Measurements from ENCODE around the gene DAB1.

DAB1 gene

DNA sequence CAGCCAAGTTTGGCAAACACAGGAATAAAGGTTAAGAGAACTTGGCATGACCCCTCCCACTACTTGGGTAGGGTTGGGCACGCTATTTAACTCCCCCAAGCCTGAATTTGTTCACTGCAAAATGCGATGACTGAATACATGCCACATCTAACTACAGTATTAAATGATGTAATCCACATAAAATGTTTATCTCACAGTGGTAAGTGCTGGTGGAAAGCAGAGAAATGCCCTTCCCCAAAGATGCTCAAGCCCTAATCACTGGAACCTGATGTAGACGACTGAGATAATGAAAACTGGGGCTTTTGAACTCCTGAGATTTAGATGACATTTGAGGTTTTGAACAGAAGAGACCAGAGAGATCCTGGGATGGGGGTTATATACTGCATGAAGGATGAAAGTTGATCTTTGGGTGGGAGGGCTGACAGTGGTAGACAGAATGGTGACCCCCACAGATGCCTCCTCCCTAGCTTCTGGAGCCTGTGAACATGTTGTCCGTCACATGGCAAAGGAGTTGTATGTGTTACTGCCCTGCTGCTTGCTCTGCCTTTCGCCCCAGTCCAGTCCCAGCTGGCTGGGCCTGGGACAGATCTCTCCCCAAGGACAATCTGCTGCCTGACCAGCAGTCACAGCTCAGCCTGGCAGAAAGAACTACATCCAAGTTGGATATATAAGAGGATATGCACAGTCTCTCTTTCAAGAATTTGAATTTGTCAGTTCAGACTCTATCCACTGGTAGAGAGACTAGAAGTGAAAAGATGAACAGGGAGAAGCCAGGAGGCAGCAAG lies 120.9 kb downstream of the DAB1 start:
- no peak overlapping the region for H3K27ac Mint-ChIP-seq

DNA sequence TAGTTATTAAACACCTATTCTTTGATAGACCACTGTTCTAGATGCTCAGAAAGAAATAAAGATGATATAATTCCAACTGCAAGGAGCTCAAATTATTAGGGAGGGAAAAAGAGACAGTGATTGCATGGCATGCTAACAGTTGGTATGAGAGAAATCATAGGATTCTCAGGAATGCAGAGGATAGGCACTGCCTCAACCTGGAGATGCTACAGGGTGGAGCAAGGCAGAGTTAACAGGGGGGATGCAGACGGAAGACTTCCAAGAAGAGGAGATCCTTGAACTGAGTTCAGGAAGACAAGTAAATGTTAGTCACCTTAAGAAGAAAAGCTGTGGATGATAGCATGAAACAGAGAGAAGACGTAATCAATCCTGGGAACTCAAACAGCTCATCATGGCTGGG lies 123.7 kb downstream of the DAB1 start:
- H3K4me3 Mint-ChIP-seq = no peak overlapping the region
- H3K27me3 Mint-ChIP-seq = peaks cover 4% of the 10 kb centered on the region
- DNase-seq (no peak), ATAC-seq (no peak)
- no peak overlapping the region for H3K27ac Mint-ChIP-seq
- no peaks in the 10 kb centered on the region for H3K36me3 Mint-ChIP-seq (ENCODE audit: low read depth)
- H3K9me3 Mint-ChIP-seq = no peaks in the 10 kb centered on the region
- no peaks in the 10 kb centered on the region for H3K4me1 Mint-ChIP-seq

More for the DNA sequence above, 120.9 kb downstream of the DAB1 start:
- Mint-ChIP-seq H3K36me3 (ENCODE audit: low read depth) (no peaks in the 10 kb centered on the region), H3K27me3 (no peaks in the 10 kb centered on the region), H3K9me3 (peaks cover 9% of the 10 kb centered on the region), H3K4me3 (no peak overlapping the region), H3K4me1 (peaks cover 9% of the 10 kb centered on the region)
- DNase-seq (no peak), ATAC-seq (no peak)

DNA sequence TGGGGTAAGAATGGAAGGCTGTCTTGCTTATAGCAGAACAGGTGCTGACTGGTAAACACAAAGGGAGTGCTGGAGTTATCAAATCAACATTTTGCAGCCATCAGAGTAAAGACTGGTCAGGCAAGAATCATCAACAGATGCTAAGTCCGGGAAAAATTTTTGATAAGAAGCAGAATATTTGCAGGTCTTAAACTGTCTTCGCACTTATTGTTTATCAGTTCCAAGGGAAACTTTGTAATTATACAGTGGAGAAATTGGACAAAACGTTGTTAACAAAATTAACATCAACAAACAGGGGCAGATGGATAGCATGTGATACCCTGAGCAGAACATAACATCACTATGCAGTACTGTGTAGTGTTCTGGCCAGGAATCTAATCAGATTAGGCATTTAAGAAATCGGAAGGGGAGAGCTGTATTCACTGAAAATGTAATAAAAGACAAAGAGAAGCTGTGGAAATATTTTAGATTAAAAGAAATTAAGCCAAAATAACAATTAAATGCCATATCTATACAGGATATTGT lies 127.1 kb downstream of the DAB1 start:
- DNase-seq (no peak), ATAC-seq (no peak)
- no peak overlapping the region for H3K4me3 Mint-ChIP-seq
- no peaks in the 10 kb centered on the region for H3K4me1 Mint-ChIP-seq
- H3K27ac Mint-ChIP-seq = no peak overlapping the region
- H3K36me3 Mint-ChIP-seq (ENCODE audit: low read depth) = no peaks in the 10 kb centered on the region
- H3K9me3 Mint-ChIP-seq = no peaks in the 10 kb centered on the region
- H3K27me3 Mint-ChIP-seq = peaks cover 4% of the 10 kb centered on the region

DNA sequence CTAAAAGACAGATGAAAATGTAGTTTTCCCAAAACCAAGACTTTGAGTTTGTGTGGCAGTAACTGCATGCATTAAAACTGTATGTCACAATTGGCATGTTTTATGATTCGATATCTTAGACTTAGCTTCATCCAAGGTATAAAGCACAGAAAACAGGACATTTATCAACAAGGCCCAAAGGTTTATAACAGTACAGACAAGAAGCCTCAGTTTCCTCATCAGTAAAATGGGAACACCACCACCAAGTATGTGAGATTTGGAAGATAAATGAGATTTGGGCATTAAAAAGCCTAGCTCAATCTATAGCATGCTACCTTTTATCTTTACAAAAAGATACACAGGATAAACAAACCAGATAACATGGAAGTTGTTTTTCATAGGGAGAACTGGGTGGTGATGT lies 128.5 kb downstream of the DAB1 start:
- ATAC-seq (no peak), DNase-seq (no peak)
- Mint-ChIP-seq H3K36me3 (ENCODE audit: low read depth) (no peaks in the 10 kb centered on the region), H3K4me1 (no peaks in the 10 kb centered on the region), H3K4me3 (no peak overlapping the region), H3K27ac (no peak overlapping the region), H3K9me3 (no peaks in the 10 kb centered on the region), H3K27me3 (peaks cover 4% of the 10 kb centered on the region)

DNA sequence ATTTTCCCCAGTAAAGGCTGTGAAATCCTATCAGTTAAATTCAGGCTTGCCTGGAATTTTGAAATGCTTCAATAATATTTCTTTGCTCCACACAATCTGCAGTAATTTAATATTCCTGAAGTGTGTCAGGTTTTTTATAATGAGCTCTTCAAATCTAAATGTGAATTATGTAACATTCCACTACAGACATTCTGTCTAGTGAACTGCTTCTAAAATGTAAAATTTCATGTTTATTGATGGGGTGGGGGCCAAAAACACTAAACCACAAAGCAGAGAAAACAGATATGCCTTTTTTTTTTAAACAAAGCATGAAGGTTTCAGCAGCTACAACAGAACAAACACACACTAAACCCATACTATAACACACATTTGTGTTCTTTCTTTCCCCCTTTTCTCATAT lies 129.7 kb downstream of the DAB1 start:
- H3K27me3 Mint-ChIP-seq = peaks cover 8% of the 10 kb centered on the region
- H3K36me3 Mint-ChIP-seq (ENCODE audit: low read depth) = no peaks in the 10 kb centered on the region
- ATAC-seq (no peak), DNase-seq (no peak)
- H3K9me3 Mint-ChIP-seq = no peaks in the 10 kb centered on the region
- H3K4me3 Mint-ChIP-seq = no peak overlapping the region
- H3K27ac Mint-ChIP-seq = no peak overlapping the region
- no peaks in the 10 kb centered on the region for H3K4me1 Mint-ChIP-seq

DNA sequence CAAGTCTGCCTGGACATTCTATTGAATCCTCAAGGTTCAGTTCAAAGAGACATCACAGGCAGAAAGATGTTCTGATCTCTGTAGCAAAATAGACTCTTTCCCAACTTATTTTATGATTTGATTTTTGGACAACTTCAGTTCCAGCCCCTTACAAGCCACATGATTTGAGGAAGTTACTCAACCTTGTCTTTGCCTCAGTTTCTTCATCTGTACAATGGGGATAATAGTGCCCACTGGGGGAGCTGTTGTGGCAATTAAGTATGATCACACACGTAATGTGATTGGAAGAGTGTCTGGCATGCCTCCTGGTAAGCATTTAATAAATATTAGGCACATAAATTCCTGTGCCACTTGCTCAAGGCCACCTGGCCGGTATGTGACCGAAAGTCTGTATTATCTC lies 130.6 kb downstream of the DAB1 start:
- ATAC-seq = no peak
- H3K9me3 Mint-ChIP-seq = no peaks in the 10 kb centered on the region
- H3K4me3 Mint-ChIP-seq = no peak overlapping the region
- no peaks in the 10 kb centered on the region for H3K4me1 Mint-ChIP-seq
- H3K27ac Mint-ChIP-seq = no peak overlapping the region
- H3K27me3 Mint-ChIP-seq = peaks cover 11% of the 10 kb centered on the region
- DNase-seq = no peak
- no peaks in the 10 kb centered on the region for H3K36me3 Mint-ChIP-seq (ENCODE audit: low read depth)

DNA sequence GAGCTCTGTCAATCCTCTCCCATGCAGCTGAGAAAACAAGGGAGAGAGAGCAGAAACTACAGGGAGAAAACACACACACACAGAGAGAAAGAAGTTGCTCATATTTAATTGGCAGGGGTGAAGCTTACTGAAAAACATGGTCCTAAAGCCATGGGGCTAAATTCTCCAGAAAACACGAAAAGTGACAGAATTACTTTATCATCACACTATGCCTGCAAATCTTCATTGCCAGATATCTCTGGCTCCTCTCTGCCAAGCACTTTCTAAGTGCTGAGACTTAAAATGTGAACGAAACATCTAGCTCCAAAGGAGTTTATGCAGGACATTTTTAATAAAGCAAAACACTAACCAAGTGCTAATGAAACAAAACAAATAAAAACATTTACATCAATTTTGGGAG lies 134.1 kb downstream of the DAB1 start:
- Mint-ChIP-seq H3K4me1 (no peaks in the 10 kb centered on the region), H3K27me3 (peaks cover 13% of the 10 kb centered on the region), H3K27ac (no peak overlapping the region), H3K36me3 (ENCODE audit: low read depth) (no peaks in the 10 kb centered on the region), H3K9me3 (no peaks in the 10 kb centered on the region), H3K4me3 (no peak overlapping the region)
- ATAC-seq (no peak), DNase-seq (no peak)

DNA sequence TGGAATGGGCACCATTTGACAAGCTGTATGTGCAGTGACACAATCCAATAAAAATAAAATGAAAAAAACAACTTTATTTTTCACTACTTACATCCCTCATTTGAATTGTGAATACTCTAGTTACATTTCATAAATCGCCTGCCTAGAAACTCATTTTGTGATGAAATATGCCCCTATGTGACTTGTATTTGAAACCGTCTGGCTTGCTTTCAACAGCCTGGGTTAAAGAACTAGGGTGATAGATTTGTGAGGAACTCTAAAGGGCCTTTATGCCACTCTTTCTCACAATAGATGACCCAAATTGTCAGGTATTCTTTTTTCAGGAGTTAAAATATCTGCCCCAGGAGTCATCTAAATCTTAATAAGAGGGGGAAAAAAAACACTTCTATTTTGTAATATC lies 137.9 kb downstream of the DAB1 start:
- no peaks in the 10 kb centered on the region for H3K4me1 Mint-ChIP-seq
- no peak for ATAC-seq
- no peaks in the 10 kb centered on the region for H3K36me3 Mint-ChIP-seq (ENCODE audit: low read depth)
- no peak overlapping the region for H3K27ac Mint-ChIP-seq
- no peaks in the 10 kb centered on the region for H3K9me3 Mint-ChIP-seq
- no peak for DNase-seq
- no peak overlapping the region for H3K4me3 Mint-ChIP-seq
- peaks cover 13% of the 10 kb centered on the region for H3K27me3 Mint-ChIP-seq

DNA sequence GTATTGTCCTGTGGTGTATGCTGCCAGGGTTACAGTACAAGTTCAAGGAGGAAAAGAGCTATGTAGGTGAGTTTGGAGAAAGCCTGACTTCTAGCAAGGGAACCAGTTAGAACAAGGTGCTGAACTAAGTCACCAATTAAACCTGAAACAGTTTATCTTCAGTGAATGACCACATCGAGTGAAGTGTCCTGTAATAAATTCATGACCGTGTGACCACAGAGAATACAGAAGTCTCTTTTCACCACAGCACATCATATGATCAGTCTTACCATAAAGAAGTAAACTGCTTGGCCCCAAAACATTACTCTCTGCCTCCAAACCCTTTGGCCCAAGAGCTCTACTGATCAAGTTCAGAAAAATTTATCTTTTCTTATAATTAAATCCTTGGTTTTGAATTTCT lies 141.4 kb downstream of the DAB1 start:
- no peaks in the 10 kb centered on the region for H3K4me1 Mint-ChIP-seq
- DNase-seq (no peak), ATAC-seq (no peak)
- H3K9me3 Mint-ChIP-seq = no peaks in the 10 kb centered on the region
- no peak overlapping the region for H3K4me3 Mint-ChIP-seq
- H3K36me3 Mint-ChIP-seq (ENCODE audit: low read depth) = no peaks in the 10 kb centered on the region
- peaks cover 4% of the 10 kb centered on the region for H3K27me3 Mint-ChIP-seq
- no peak overlapping the region for H3K27ac Mint-ChIP-seq

DNA sequence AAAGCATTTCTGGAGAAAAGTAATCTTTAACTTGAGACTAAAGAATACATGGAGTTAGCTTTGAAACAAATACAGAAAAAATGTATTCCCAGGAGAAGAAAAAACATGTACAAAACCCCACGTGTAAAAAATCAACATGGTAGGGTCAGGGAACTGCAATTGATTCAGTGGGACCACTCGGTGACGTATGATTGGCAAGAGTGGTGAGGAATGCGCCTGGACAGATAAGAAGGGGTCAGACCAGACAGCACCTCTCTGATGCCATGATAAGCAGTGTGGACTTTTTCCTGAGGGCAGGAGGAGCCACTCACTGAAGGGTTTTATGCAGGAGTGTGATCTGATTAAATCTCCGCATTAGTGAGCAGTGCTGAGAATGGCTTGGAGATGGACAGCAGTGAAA lies 142.5 kb downstream of the DAB1 start:
- H3K9me3 Mint-ChIP-seq = no peaks in the 10 kb centered on the region
- H3K27ac Mint-ChIP-seq = no peak overlapping the region
- ATAC-seq (no peak), DNase-seq (no peak)
- no peaks in the 10 kb centered on the region for H3K4me1 Mint-ChIP-seq
- H3K36me3 Mint-ChIP-seq (ENCODE audit: low read depth) = no peaks in the 10 kb centered on the region
- H3K27me3 Mint-ChIP-seq = peaks cover 4% of the 10 kb centered on the region
- no peak overlapping the region for H3K4me3 Mint-ChIP-seq

DNA sequence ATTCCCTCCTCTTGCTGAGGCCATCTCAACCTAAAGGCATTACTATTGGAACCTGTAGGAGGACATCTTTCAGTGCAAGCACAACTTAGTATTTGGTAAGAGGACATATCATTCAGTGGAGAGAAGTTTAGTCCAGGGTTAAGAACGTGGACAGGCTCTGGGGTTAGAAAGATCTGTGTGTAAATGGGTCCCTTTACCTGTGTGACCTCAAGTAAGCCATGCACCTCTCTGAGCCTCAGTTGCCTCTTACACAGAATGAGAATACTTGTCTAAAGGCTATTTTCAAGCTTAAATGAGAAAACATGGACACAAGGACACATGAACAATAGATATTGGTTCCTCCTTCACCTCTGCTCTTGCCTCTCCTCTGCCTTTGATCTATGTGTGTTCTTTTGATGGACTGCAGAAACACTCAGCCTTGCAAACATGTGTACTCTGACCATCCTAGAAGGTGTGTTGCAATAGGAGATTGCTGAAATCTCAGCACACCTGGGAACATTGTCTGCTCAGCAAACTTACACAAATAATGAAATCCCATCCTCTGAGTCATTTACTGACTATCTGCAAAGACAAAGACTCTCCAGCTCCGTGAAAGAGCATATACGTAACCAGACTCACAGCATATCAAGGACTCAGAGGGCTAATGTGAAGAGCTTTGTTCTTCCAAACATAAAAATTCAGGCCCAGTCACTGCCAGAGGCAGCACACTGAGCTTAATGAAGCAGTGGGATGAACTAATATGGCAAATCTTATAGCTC lies 143.8 kb downstream of the DAB1 start:
- no peak for DNase-seq
- H3K9me3 Mint-ChIP-seq = no peaks in the 10 kb centered on the region
- no peak overlapping the region for H3K4me3 Mint-ChIP-seq
- ATAC-seq = no peak
- no peaks in the 10 kb centered on the region for H3K36me3 Mint-ChIP-seq (ENCODE audit: low read depth)
- no peak overlapping the region for H3K27ac Mint-ChIP-seq
- H3K27me3 Mint-ChIP-seq = no peaks in the 10 kb centered on the region
- no peaks in the 10 kb centered on the region for H3K4me1 Mint-ChIP-seq

DNA sequence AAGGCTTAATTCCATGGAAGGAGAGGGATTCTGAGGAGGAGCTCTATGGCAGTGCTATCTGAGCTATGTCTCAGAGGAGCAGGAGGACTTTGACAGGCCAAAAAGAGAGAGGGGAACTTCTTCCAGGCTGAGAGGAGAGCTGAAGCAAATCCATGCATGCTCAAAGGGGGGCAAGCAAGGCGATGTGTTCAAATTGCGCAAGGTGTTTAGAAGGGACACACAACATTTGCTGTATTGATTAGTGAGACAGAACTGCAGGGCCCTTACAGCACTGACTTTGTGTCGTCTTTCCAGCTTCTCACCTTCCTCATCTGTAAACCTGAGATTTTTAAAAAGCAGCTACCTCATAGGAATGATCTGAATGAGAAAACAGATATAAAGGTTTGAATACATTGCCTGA lies 145.3 kb downstream of the DAB1 start:
- no peak for ATAC-seq
- Mint-ChIP-seq H3K4me1 (no peaks in the 10 kb centered on the region), H3K9me3 (no peaks in the 10 kb centered on the region), H3K36me3 (ENCODE audit: low read depth) (no peaks in the 10 kb centered on the region), H3K27me3 (no peaks in the 10 kb centered on the region), H3K4me3 (no peak overlapping the region), H3K27ac (no peak overlapping the region)
- no peak for DNase-seq

DNA sequence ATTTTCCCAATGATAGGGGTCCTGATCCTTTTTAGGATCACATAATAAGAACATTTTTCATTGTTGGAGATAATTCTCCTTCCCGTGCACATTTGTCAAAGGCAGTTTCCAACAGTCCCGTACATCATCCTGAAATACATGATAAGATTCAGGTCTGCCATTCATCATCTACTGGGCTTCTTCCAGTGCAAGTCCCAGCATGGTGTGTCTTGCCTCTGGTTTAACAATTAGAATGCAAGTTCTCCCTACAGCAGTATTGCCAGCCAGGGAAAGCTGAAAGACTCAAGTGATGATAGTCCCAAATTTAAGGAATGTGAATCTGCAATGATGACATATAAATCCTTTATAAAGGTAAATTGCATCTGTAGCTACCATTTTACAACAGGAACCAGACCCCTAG lies 146.2 kb downstream of the DAB1 start:
- Mint-ChIP-seq H3K4me3 (no peak overlapping the region), H3K9me3 (no peaks in the 10 kb centered on the region), H3K27me3 (no peaks in the 10 kb centered on the region), H3K4me1 (no peaks in the 10 kb centered on the region), H3K27ac (no peak overlapping the region), H3K36me3 (ENCODE audit: low read depth) (no peaks in the 10 kb centered on the region)
- ATAC-seq (no peak), DNase-seq (no peak)

DNA sequence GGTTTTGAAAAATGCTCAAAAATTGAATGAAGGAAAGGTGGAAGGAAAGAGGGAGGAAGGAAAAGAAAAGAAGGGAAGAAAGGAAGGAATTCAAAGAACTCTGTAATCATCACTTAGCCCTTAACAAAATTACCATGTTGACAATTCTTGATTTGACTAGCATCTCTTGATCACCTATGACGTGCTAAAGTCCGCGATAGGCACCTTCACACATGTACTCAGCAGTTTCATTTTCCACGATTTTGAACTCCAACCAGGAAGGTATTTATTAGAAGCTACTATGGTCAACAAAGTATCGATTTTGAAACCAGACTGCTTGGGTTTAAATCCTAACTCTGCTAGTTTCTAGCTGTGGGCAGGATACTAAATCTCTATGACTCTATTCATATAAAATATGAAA lies 146.9 kb downstream of the DAB1 start:
- ATAC-seq = no peak
- no peak for DNase-seq
- no peaks in the 10 kb centered on the region for H3K9me3 Mint-ChIP-seq
- H3K27me3 Mint-ChIP-seq = no peaks in the 10 kb centered on the region
- no peak overlapping the region for H3K27ac Mint-ChIP-seq
- H3K36me3 Mint-ChIP-seq (ENCODE audit: low read depth) = no peaks in the 10 kb centered on the region
- H3K4me1 Mint-ChIP-seq = no peaks in the 10 kb centered on the region
- no peak overlapping the region for H3K4me3 Mint-ChIP-seq

DNA sequence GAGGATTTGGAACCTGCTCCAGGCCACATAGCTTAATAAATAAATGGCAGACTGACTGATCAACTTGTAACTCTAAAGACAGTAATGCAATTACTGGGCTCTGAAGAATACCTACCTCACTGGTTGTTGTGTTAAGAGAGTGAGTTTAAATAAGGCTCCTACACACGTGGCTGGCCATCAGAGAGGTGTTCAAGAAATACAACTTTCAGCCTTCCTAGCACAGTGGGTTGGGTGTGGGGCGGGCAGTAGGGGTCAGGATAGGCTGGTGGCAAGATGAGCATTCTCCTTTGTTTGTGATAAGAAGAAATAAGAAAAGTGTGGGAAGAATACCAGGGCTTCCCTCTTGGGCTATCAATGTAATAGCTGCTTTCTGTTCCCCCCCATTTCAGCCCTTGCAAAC lies 151.3 kb downstream of the DAB1 start:
- no peaks in the 10 kb centered on the region for H3K36me3 Mint-ChIP-seq (ENCODE audit: low read depth)
- ATAC-seq (no peak), DNase-seq (no peak)
- H3K9me3 Mint-ChIP-seq = no peaks in the 10 kb centered on the region
- H3K4me3 Mint-ChIP-seq = no peak overlapping the region
- peaks cover 3% of the 10 kb centered on the region for H3K27me3 Mint-ChIP-seq
- no peaks in the 10 kb centered on the region for H3K4me1 Mint-ChIP-seq
- no peak overlapping the region for H3K27ac Mint-ChIP-seq
